Measurements from ENCODE around the gene IRS1.

GRCh38 chr2:226705133-226705886 is 94.3 kb downstream of the IRS1 start:
- TF ChIP-seq, protein P1, sequence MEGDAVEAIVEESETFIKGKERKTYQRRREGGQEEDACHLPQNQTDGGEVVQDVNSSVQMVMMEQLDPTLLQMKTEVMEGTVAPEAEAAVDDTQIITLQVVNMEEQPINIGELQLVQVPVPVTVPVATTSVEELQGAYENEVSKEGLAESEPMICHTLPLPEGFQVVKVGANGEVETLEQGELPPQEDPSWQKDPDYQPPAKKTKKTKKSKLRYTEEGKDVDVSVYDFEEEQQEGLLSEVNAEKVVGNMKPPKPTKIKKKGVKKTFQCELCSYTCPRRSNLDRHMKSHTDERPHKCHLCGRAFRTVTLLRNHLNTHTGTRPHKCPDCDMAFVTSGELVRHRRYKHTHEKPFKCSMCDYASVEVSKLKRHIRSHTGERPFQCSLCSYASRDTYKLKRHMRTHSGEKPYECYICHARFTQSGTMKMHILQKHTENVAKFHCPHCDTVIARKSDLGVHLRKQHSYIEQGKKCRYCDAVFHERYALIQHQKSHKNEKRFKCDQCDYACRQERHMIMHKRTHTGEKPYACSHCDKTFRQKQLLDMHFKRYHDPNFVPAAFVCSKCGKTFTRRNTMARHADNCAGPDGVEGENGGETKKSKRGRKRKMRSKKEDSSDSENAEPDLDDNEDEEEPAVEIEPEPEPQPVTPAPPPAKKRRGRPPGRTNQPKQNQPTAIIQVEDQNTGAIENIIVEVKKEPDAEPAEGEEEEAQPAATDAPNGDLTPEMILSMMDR (IDR thresholded peaks at IDR 0.05) = no peak
- TF ChIP-seq USF2 (IDR thresholded peaks at IDR 0.05; ENCODE audit: borderline replicate concordance, low read depth, low read length) (no peak), CHD2 (IDR thresholded peaks at IDR 0.05; ENCODE audit: low read length, partially characterized antibody) (no peak), TAF1 (IDR thresholded peaks at IDR 0.05; ENCODE audit: borderline replicate concordance, low read depth, low read length) (no peak), EZH2phosphoT487 (IDR thresholded peaks at IDR 0.05; ENCODE audit: borderline replicate concordance, low read depth) (no peak), YY1 (IDR thresholded peaks at IDR 0.05; ENCODE audit: low read depth) (no peak), EP300 (IDR thresholded peaks at IDR 0.05; ENCODE audit: borderline replicate concordance in 1 of 2, low read depth in 1 of 2, low read length in 1 of 2) (no peak), NFIC (IDR thresholded peaks at IDR 0.05; ENCODE audit: borderline replicate concordance) (no peak), SMC3 (IDR thresholded peaks at IDR 0.05; ENCODE audit: low read depth, low read length) (no peak)
- TF ChIP-seq, protein P2, sequence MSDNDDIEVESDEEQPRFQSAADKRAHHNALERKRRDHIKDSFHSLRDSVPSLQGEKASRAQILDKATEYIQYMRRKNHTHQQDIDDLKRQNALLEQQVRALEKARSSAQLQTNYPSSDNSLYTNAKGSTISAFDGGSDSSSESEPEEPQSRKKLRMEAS (IDR thresholded peaks at IDR 0.05; ENCODE audit: low read depth) = no peak
- TF ChIP-seq, protein P3, sequence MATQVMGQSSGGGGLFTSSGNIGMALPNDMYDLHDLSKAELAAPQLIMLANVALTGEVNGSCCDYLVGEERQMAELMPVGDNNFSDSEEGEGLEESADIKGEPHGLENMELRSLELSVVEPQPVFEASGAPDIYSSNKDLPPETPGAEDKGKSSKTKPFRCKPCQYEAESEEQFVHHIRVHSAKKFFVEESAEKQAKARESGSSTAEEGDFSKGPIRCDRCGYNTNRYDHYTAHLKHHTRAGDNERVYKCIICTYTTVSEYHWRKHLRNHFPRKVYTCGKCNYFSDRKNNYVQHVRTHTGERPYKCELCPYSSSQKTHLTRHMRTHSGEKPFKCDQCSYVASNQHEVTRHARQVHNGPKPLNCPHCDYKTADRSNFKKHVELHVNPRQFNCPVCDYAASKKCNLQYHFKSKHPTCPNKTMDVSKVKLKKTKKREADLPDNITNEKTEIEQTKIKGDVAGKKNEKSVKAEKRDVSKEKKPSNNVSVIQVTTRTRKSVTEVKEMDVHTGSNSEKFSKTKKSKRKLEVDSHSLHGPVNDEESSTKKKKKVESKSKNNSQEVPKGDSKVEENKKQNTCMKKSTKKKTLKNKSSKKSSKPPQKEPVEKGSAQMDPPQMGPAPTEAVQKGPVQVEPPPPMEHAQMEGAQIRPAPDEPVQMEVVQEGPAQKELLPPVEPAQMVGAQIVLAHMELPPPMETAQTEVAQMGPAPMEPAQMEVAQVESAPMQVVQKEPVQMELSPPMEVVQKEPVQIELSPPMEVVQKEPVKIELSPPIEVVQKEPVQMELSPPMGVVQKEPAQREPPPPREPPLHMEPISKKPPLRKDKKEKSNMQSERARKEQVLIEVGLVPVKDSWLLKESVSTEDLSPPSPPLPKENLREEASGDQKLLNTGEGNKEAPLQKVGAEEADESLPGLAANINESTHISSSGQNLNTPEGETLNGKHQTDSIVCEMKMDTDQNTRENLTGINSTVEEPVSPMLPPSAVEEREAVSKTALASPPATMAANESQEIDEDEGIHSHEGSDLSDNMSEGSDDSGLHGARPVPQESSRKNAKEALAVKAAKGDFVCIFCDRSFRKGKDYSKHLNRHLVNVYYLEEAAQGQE (IDR thresholded peaks at IDR 0.05; ENCODE audit: low read depth, low read length) = no peak
